Measurements from ENCODE around the gene CD81.

GRCh38 chr11:2365571-2366210, 11.4 kb upstream of the CD81 start:
- TF ChIP-seq CTCF (IDR thresholded peaks at IDR 0.05) = no peak
- no peak for TF ChIP-seq ZFX (IDR thresholded peaks at IDR 0.05; ENCODE audit: borderline replicate concordance)

All from 22Rv1 (cell line).